Neural cell (in vitro differentiated cells): ENCODE results near the gene CASP9.

Experiments used
- CTCF ChIP-seq: fragments of 450-650 bp; IDR thresholded peaks from 2 replicates; pipeline ENCODE4 v1.5.1; 2014; ENCODE audit warnings: antibody characterized with exemption, mild to moderate bottlenecking, moderate library complexity; ENCODE audit not compliant: poor library complexity, severe bottlenecking
- EZH2 ChIP-seq: fragments of 200-600, 300-800 bp; shearing (Covaris generic), sonication (generic); IDR thresholded peaks from 2 replicates; pipeline ENCODE4 v1.6.1; 2014; ENCODE audit warnings: antibody characterized with exemption, low read length, borderline replicate concordance, mild to moderate bottlenecking; ENCODE audit not compliant: insufficient read depth, poor library complexity, severe bottlenecking
- POLR2AphosphoS5 ChIP-seq: IDR thresholded peaks from 2 replicates; pipeline ENCODE4 v1.6.1; 2012
- TAF1 ChIP-seq: IDR thresholded peaks from 2 replicates; pipeline ENCODE4 v1.6.1; 2012; ENCODE audit warnings: low read depth

- TF ChIP-seq CTCF (no peak), EZH2 (no peak), TAF1 (no peak), POLR2AphosphoS5 (no peak)
Observed at GRCh38 chr1:15510611-15511405, 13.2 kb downstream of the CASP9 start.
